Breast epithelium (tissue), 4 donors: ENCODE measurements around the gene PAX7. TPM values are rescaled to one million over a fixed set of nuclear protein-coding genes. Genes with fewer than 3 reads are reported as not detected.

Experiments
- DNase-seq, 2 donors: peaks; one replicate each; pipeline ENCODE4 v3.0.0-alpha.2; 2019; ENCODE audit warnings: low spot score in 2 of 2
- H3K27ac ChIP-seq, 2 donors: fragments of 200-600 bp; sonication (generic) in 1 of 2; one replicate each; pipeline ENCODE4 v1.5.1; 2016 to 2019; ENCODE audit warnings: mild to moderate bottlenecking in 1 of 2
- H3K27me3 ChIP-seq, 2 donors: fragments of 200-600 bp; sonication (generic) in 1 of 2; one replicate each; pipeline versions ENCODE4 v1.5.1 to v1.6.0; 2017 to 2019; ENCODE audit warnings: control low read depth in 1 of 2, mild to moderate bottlenecking in 1 of 2
- H3K36me3 ChIP-seq: fragments of 200-600 bp; one replicate; pipeline ENCODE4 v1.5.1; 2019
- H3K4me1 ChIP-seq, 2 donors: fragments of 200-600 bp; sonication (generic); one replicate each; pipeline ENCODE4 v1.5.1; 2016 to 2019; ENCODE audit warnings: control low read depth in 1 of 2
- H3K4me3 ChIP-seq, 3 donors: fragments of 200-600 bp; sonication (generic); 1 replicate in 2 of 3; 2 replicates in 1 of 3; pipeline ENCODE4 v1.5.1; 2016 to 2019; ENCODE audit warnings: mild to moderate bottlenecking in 3 of 3, moderate library complexity in 2 of 3
- H3K9me3 ChIP-seq, 2 donors: fragments of 200-600 bp; sonication (generic) in 1 of 2; one replicate each; pipeline ENCODE4 v1.5.1; 2016 to 2019; ENCODE audit warnings: control low read depth in 1 of 2
- CTCF ChIP-seq, 3 donors: fragments of 450-650 bp; IDR thresholded peaks; one replicate each; pipeline ENCODE4 v1.5.1; 2016 to 2017; ENCODE audit warnings: antibody characterized with exemption in 3 of 3, mild to moderate bottlenecking in 3 of 3, moderate library complexity in 3 of 3
- POLR2A ChIP-seq: fragments of 450-650 bp; IDR thresholded peaks from one replicate; pipeline ENCODE4 v1.6.1; 2016; ENCODE audit warnings: antibody characterized with exemption, mild to moderate bottlenecking, moderate library complexity
- POLR2AphosphoS5 ChIP-seq, 3 donors: sonication (generic); formaldehyde crosslinking; IDR thresholded peaks; one replicate each; pipeline ENCODE4 v1.6.1; 2017; ENCODE audit warnings: antibody characterized with exemption in 3 of 3
- intact Hi-C: fragments of 100-400 bp; cut with DNase I; formaldehyde crosslinking; loops from one replicate; pipeline ENCODE4 v1.15.1; 2023; ENCODE audit warnings: low total_unique reads
- total RNA-seq, 3 donors: library from RNA; depleted of rRNA; stranded (reverse); fragments of >200 nt; gene quantifications; one replicate each; pipeline ENCODE4 v1.1.0, GENCODE V29; 2016

Gene PAX7
- total RNA-seq, 3 donors from 2014 or later: not detected

DNA sequence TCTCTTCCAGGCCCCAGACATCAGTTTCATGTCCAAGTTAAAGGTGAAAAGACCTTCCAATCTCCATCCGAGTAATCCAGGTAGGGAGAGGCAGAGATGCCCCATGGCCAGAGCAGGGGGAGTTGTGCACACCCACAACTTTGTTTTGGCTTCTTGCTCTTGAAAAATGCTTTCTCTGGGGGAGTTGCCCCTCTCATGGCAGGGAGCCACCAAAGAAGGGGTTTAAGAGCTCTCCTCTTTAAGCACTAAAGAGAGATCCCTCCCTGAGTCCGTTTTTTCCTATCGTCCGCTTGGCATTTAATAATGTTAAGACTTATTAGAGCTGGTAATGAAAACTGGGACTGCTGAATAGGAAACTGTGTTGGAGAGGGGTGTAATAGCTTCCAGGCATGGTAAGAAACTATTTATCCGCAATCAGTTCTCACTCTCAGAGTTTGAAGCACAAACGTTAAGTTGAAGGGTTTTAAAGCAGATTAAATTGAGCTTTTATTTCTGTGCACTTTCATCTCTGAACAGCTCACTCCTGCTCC lies 8.3 kb downstream of the PAX7 start:
- H3K4me1 ChIP-seq: peaks cover 0 to 4% of the 10 kb centered on the region in 2 donors
- peaks cover 11 to 100% of the 10 kb centered on the region in 2 donors for H3K27me3 ChIP-seq

DNA sequence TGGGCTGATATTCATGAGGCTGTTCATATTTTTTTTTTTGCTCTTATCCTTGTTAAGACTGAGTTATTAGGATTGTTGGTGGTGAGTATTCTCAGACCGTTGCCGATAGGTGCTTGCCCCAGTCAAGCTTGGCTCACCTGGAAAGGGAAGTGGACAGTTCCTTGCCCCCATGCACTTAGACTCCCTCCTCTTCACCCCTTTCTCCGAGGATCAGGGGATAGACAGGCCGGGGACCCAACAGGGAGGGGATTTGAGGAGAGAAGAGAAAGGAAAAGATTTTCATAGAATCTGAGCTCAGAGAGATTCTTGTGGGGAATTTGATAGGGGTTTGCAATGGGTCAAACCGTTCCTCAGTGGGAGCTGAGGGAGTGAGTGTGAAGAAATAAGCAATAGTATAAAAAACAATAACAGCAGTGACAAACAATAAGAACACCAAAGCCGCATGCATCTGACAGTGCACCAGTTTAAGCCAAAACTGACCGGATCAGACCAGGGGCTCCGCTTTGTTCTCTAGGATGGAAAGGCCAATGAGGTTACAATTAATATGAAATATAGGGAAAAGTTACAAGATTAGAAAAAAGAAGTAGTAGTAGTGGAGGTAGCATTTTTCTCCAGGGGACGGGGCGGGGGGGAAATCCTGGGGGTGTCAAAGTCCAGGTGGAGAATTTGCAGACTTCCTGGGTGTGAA lies 8.9 kb downstream of the PAX7 start:
- DNase-seq: no peak
- intact Hi-C loops: no loop called here
- H3K36me3 ChIP-seq: no peaks in the 10 kb centered on the region
- H3K9me3 ChIP-seq: no peaks in the 10 kb centered on the region
- H3K4me3 ChIP-seq: no peak overlapping the region
- H3K27ac ChIP-seq: no peak overlapping the region
- peaks cover 0 to 4% of the 10 kb centered on the region in 2 donors for H3K4me1 ChIP-seq
- H3K27me3 ChIP-seq: peaks cover 11 to 100% of the 10 kb centered on the region in 2 donors
- TF ChIP-seq POLR2AphosphoS5 (IDR thresholded peaks at IDR 0.05) (no peak), CTCF (IDR thresholded peaks at IDR 0.05) (no peak), POLR2A (no peak)

More for the DNA sequence above, 8.3 kb downstream of the PAX7 start:
- no peaks in the 10 kb centered on the region for H3K9me3 ChIP-seq
- no peak for DNase-seq
- TF ChIP-seq CTCF (IDR thresholded peaks at IDR 0.05): no peak
- no peak for TF ChIP-seq POLR2A
- TF ChIP-seq POLR2AphosphoS5 (IDR thresholded peaks at IDR 0.05): no peak
- H3K4me3 ChIP-seq: no peak overlapping the region
- H3K27ac ChIP-seq: no peak overlapping the region
- no peaks in the 10 kb centered on the region for H3K36me3 ChIP-seq
- intact Hi-C loops: no loop called here

DNA sequence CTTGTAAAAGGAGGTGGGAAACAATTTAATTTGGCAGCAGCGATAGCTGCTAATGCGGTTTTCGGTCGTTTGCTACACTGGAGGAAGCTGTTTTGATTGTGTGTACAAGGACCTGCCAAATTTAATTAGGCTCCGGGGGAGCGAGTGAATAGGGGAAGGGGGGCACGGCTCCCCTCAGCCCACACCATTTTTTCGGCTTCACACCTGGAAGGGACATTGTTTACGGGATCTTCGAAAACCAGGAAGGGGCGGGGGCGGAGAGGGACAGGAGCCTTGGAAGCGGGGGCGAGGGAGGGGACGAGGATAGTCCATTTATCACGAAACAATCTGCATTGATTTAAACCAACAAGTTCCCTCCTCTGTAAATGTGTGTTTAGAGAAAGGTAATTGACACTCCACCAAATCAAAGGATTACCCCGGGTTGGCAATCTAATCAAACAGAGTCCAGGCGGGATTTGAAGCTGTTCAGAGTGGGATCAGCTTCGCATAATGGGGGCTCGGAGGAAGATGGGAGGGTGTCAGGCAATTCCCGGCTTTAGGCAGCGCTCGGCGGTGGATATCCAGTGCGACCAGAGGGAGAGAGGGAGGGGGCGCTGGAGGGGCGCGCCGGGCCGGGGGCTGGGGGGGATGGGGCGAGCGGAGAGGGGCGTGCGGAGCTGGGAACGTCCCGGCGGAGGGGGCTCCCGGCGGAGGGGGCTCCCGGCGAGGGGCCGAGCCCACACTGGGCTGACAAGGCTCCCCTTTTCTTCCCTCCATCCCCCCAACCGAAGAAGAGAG lies 9.8 kb downstream of the PAX7 start:
- TF ChIP-seq POLR2A (no peak), CTCF (IDR thresholded peaks at IDR 0.05) (no peak), POLR2AphosphoS5 (IDR thresholded peaks at IDR 0.05) (no peak)
- peaks cover 0 to 4% of the 10 kb centered on the region in 2 donors for H3K4me1 ChIP-seq
- no peaks in the 10 kb centered on the region for H3K9me3 ChIP-seq
- peaks cover 11 to 100% of the 10 kb centered on the region in 2 donors for H3K27me3 ChIP-seq
- no peak overlapping the region for H3K4me3 ChIP-seq
- DNase-seq: no peak
- no peak overlapping the region for H3K27ac ChIP-seq
- H3K36me3 ChIP-seq: no peaks in the 10 kb centered on the region
- intact Hi-C loops: no loop called here

DNA sequence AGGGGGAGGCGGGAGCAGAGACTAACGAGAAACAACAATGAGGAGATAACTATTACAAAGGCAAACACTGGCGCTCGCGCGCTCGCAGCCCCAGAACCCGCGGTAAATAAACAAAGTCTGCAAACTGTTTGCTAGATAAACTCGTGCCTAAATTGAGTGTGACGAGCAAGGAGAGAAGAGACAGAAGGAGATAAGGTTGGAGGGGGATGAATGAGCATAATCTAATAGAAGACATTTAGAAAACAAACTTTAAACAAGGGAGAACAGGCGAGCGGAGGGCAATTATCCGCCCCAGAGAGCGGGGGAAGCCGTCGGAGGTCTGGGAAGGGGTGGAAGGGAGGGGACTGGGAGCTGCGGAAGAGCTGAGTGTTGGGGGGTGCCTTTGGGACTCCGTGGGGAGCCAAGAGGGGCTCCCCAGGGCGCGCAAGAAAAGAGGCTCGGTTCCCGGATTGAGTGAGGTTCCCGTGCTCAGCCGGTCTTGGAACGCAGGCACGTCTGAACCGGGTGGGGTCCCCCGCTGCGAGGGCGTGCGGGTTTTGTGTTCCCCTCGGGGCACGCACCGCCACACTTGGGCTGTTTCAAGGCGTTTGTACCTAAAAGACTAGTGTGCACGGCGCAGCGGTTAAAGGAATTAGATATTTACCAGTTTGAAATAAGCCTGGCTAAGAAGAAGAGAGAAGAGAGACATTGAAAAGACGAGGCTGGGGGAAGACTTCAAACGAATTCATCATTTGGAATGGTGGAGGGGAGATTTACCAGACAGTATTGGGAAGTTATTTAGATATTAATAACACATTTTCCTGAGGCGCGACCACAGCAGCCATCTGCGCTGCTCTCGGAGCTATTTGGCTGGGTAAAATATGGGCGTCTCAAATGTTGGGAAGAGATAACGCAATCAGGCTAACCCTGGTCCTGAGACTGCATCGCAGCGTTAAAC lies 10.6 kb downstream of the PAX7 start:
- Histone ChIP-seq H3K27ac (no peak overlapping the region), H3K27me3 (peaks cover 11 to 100% of the 10 kb centered on the region in 2 donors), H3K4me3 (no peak overlapping the region), H3K36me3 (no peaks in the 10 kb centered on the region), H3K4me1 (peaks cover 0 to 5% of the 10 kb centered on the region in 2 donors), H3K9me3 (no peaks in the 10 kb centered on the region)
- intact Hi-C loops: no loop called here
- TF ChIP-seq POLR2AphosphoS5 (IDR thresholded peaks at IDR 0.05) (no peak), CTCF (IDR thresholded peaks at IDR 0.05) (no peak), POLR2A (no peak)
- no peak for DNase-seq
